WI38 (cell line): Measurements from ENCODE around the gene THSD4.
"Not testable (repeated sequence)": the region's sequence is repeated elsewhere in the genome, so short reads cannot be mapped to it uniquely, and the experiment has no call there.

ENCODE experiments used
- H3K4me3 ChIP-seq: 2 replicates; pipeline ENCODE4 v1.5.1; 2011; ENCODE audit warnings: low read depth, mild to moderate bottlenecking, control low read depth, low read length
- TF ChIP-seq, protein P1 (sequence below): IDR thresholded peaks from 2 replicates; pipeline ENCODE4 v1.5.1; 2012; ENCODE audit warnings: low read depth, mild to moderate bottlenecking, control low read depth, low read length

Gene THSD4

DNA sequence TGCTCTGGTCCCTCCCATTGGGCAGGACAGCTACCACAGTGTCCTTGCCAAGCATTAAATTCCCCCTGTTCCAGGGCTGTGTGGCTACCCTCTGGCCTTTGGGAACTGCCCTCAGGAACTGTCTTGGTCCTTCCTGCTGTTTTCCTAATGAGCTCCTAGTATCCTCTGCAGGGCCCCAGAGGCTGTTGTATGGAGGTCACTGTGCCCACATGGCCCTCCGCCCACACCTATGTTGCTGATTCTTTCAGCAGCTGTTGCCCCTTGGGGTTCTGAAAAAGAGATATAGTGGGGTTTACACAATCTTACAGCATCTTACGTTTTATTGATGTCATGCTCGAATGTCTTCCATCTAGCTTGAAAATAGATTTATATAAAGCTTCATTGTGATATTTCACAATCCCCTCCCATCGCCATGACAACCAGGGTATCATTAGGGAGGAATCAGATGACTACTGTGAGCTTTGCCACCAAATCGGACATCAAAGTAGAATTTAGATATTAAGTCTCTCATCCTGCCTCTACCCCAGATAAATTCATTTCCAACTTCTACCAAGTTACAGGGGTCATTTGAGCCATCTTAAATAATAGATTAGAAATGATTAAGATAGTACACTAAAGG is 598.0 kb downstream of the THSD4 start:
- TF ChIP-seq, protein P1, sequence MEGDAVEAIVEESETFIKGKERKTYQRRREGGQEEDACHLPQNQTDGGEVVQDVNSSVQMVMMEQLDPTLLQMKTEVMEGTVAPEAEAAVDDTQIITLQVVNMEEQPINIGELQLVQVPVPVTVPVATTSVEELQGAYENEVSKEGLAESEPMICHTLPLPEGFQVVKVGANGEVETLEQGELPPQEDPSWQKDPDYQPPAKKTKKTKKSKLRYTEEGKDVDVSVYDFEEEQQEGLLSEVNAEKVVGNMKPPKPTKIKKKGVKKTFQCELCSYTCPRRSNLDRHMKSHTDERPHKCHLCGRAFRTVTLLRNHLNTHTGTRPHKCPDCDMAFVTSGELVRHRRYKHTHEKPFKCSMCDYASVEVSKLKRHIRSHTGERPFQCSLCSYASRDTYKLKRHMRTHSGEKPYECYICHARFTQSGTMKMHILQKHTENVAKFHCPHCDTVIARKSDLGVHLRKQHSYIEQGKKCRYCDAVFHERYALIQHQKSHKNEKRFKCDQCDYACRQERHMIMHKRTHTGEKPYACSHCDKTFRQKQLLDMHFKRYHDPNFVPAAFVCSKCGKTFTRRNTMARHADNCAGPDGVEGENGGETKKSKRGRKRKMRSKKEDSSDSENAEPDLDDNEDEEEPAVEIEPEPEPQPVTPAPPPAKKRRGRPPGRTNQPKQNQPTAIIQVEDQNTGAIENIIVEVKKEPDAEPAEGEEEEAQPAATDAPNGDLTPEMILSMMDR, result no peak
- H3K4me3 ChIP-seq, result no peak overlapping the region

DNA sequence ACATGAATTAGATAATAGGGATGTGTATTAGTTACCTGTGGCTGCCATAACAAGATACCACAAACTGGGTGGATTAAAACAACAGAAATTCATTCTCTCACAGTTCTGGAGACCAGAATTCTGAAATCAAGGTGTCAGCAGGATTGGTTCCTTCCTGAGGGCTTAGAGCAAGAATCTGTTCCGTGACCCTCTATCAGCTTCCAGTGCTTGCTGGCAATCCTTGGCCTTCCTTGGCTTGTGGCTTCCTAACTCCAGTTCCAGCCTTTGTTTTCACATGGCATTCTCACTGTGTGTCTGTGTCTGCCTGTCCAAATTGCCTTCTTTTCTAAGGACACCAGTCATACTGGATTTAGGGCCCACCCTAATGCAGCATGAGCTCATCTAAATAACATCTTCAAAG is 600.6 kb downstream of the THSD4 start:
- no peak overlapping the region for H3K4me3 ChIP-seq
- TF ChIP-seq, protein P1, result no peak

DNA sequence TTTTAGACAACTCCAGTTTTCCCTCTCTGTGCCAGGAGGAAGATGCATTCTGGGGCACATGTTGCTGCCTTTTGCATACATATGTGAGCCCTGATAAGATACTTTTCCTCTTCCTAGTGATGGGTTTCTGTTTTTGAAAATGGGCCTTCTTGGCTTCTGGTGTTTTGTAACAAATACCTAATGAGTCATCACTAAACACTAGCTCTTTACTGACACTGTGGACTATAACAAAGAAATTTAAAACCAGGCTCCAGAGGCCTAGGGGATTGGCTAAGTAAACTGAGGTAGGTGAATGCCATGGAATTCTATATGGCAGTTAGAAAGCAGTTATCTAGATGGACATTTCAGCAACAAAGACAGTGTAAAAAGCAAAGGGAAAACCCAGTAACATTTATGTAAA is 601.7 kb downstream of the THSD4 start:
- TF ChIP-seq, protein P1, result no peak
- H3K4me3 ChIP-seq, result no peak overlapping the region

GRCh38 chr15:71718116-71718910 is 603.0 kb downstream of the THSD4 start:
- H3K4me3 ChIP-seq, result no peak overlapping the region

DNA sequence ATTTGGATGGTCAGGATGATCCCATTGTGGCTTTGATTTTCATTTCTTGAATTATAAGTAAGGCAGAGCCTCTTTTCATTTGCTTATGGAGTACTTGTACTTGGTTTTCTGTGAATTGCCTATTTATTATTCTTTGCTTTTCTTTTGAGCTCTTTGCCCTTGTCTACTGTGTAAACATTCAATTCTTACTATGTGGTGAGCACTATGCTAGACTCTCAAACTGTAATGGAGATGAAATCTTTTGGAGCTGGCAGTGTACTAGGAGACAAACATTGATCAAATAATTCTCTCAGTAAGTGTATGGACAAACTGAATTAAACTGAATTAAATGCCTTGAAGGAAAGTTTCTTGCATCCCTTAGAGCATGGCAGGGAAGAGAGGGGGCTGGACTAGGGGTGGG is 608.1 kb downstream of the THSD4 start:
- TF ChIP-seq, protein P1, result no peak

More at GRCh38 chr15:71718116-71718910, 603.0 kb downstream of the THSD4 start:
- TF ChIP-seq, protein P1, result no peak

GRCh38 chr15:71725207-71725955 is 610.1 kb downstream of the THSD4 start:
- H3K4me3 ChIP-seq, result not testable (repeated sequence)

More for the DNA sequence above, 608.1 kb downstream of the THSD4 start:
- H3K4me3 ChIP-seq, result no peak overlapping the region

DNA sequence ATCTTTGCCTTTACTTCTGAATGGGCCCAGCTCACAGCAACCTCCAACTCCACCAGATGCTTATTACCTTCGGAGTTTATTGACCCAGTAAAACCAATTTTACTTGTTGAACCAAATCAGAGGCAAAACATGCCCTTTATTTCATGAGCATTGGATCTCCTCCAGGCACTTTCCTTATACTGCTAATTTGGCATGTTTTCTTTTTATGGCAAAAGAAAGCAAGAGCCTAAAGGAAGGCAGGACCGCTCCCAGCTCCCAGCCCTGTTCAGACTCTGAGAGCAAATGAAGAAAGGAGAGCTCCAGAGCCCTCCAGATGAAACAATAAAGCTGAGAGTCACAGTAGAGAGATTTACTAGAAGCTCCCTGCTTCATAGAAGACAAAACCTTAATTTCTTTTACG is 613.6 kb downstream of the THSD4 start:
- H3K4me3 ChIP-seq, result no peak overlapping the region
- TF ChIP-seq, protein P1, result no peak
